Hepatocyte (in vitro differentiated cells): ENCODE results near the gene OR8D1. TPM values are rescaled to one million over a fixed set of nuclear protein-coding genes. Genes with fewer than 3 reads are reported as not detected.

Experiments
- DNase-seq: peaks from one replicate; pipeline ENCODE4 v3.0.0-alpha.2; 2016; ENCODE audit warnings: low spot score
- H2AFZ ChIP-seq: fragments of 200-600 bp; sonication (generic); 2 replicates; pipeline ENCODE4 v1.6.0; 2016; ENCODE audit warnings: antibody characterized with exemption, mild to moderate bottlenecking
- H3K27ac ChIP-seq: fragments of 200-600 bp; sonication (generic); 2 replicates; pipeline ENCODE4 v1.5.1; 2016; ENCODE audit warnings: mild to moderate bottlenecking
- H3K27me3 ChIP-seq: fragments of 200-600 bp; sonication (generic); 2 replicates; pipeline ENCODE4 v1.6.1; 2016
- H3K36me3 ChIP-seq: fragments of 200-600 bp; sonication (generic); replicated peaks from 2 replicates; pipeline ENCODE4 v1.5.1; 2016; ENCODE audit warnings: low read depth; ENCODE audit not compliant: insufficient read depth
- H3K4me1 ChIP-seq: fragments of 200-600 bp; sonication (generic); 2 replicates; pipeline ENCODE4 v1.5.1; 2016; ENCODE audit warnings: mild to moderate bottlenecking, moderate library complexity; ENCODE audit not compliant: insufficient read depth
- H3K4me2 ChIP-seq: fragments of 200-600 bp; sonication (generic); 2 replicates; pipeline ENCODE4 v1.6.0; 2016
- H3K4me3 ChIP-seq: fragments of 200-600 bp; sonication (generic); 2 replicates; pipeline ENCODE4 v1.5.1; 2016; ENCODE audit warnings: mild to moderate bottlenecking
- H3K79me2 ChIP-seq: fragments of 200-600 bp; sonication (generic); 2 replicates; pipeline ENCODE4 v1.6.0; 2017; ENCODE audit warnings: mild to moderate bottlenecking
- H3K9me2 ChIP-seq: fragments of 200-600 bp; sonication (generic); replicated peaks from 2 replicates; pipeline ENCODE4 v1.6.0; 2017; ENCODE audit warnings: mild to moderate bottlenecking; ENCODE audit not compliant: insufficient read depth
- H3K9me3 ChIP-seq: fragments of 200-600 bp; sonication (generic); 2 replicates; pipeline ENCODE4 v1.5.1; 2016; ENCODE audit warnings: low read depth, mild to moderate bottlenecking
- H4K20me1 ChIP-seq: fragments of 200-600 bp; sonication (generic); 2 replicates; pipeline ENCODE4 v1.6.0; 2016; ENCODE audit warnings: mild to moderate bottlenecking; ENCODE audit not compliant: insufficient read depth, poor library complexity, severe bottlenecking
- EZH2 ChIP-seq: fragments of 200-600 bp; sonication (generic); IDR thresholded peaks from 2 replicates; pipeline ENCODE4 v1.6.1; 2016; ENCODE audit warnings: antibody characterized with exemption, mild to moderate bottlenecking, borderline replicate concordance
- EZH2phosphoT487 ChIP-seq: fragments of 200-600 bp; sonication (generic); IDR thresholded peaks from one replicate; pipeline ENCODE4 v1.6.1; 2018; ENCODE audit warnings: antibody characterized with exemption, mild to moderate bottlenecking, low read depth, moderate library complexity; ENCODE audit not compliant: unreplicated experiment, severe bottlenecking
- WGBS: methylation state at CpG from one replicate; pipeline ENCODE4 v1.1.6; 2016; ENCODE audit warnings: low lambda C conversion rate; ENCODE audit errors: missing lambda C conversion rate; 5-methylcytosine and 5-hydroxymethylcytosine counted together
- polyA plus RNA-seq: library from polyadenylated mRNA; unstranded; fragments of >200 nt; fragmentation: Nextera tagmentation; extraction: Ambion mirVana; gene quantifications from 2 replicates; pipeline ENCODE4 v1.2.1, GENCODE V29; 2016
- total RNA-seq: library from RNA; depleted of rRNA; stranded (reverse); fragments of >200 nt; gene quantifications from 2 replicates; pipeline ENCODE4 v1.2.3, GENCODE V29; 2014
- TF ChIP-seq, protein P1 (sequence below): fragments of 200-600 bp; sonication (generic); IDR thresholded peaks from 2 replicates; pipeline ENCODE4 v1.5.1; 2016; ENCODE audit warnings: antibody characterized with exemption, mild to moderate bottlenecking; ENCODE audit not compliant: poor library complexity

OR8D1 gene
- total and polyA plus RNA-seq, 2 experiments from 2014 or later = not detected

DNA sequence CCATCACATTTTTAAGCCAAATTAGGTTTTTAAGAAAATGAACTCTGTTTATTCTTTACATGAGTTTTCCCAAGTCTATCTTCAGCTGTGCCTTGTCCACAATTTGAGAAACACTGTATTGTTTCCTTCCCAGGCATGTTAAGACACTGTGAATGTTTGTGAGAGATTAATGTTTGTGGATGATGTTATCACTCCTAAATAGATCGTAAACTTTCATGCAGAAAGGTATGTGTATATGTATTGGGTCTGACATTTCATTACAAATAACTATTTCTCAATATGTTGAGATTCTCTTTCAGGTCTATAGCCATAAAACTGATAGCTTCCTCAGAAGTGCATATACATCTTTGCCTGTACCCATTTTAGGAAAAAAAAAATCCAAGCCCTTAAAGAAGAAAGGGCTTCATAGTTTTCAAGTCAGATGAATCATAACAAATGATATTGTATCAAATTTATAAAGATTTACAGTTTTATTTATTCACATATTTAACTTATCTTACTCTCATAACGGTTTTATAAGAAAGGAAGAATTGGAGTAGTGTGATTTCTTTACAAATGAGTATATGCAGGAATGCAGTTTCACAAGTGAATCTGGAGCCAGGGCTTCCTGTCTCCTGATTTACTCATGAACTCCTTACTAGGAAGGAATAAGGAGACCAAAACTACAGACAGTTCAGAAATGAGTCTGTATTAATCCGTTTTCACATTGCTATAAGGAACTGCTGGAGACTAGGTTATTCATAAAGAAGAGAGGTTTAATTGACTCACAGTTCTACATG, 11.2 kb downstream of the OR8D1 start:
- H3K4me3 ChIP-seq = no peak overlapping the region
- no peak overlapping the region for H3K27ac ChIP-seq
- no peaks in the 10 kb centered on the region for H3K27me3 ChIP-seq
- H2AFZ ChIP-seq = no peak overlapping the region
- no peaks in the 10 kb centered on the region for H3K9me2 ChIP-seq
- H3K9me3 ChIP-seq = no peaks in the 10 kb centered on the region
- no peak for DNase-seq
- H3K79me2 ChIP-seq = no peaks in the 10 kb centered on the region
- WGBS = 58% methylated on average over 3 of the region's 3 CpGs
- H3K36me3 ChIP-seq = no peaks in the 10 kb centered on the region
- H4K20me1 ChIP-seq = no peaks in the 10 kb centered on the region
- no peaks in the 10 kb centered on the region for H3K4me1 ChIP-seq
- H3K4me2 ChIP-seq = no peak overlapping the region
- TF ChIP-seq, protein P1, sequence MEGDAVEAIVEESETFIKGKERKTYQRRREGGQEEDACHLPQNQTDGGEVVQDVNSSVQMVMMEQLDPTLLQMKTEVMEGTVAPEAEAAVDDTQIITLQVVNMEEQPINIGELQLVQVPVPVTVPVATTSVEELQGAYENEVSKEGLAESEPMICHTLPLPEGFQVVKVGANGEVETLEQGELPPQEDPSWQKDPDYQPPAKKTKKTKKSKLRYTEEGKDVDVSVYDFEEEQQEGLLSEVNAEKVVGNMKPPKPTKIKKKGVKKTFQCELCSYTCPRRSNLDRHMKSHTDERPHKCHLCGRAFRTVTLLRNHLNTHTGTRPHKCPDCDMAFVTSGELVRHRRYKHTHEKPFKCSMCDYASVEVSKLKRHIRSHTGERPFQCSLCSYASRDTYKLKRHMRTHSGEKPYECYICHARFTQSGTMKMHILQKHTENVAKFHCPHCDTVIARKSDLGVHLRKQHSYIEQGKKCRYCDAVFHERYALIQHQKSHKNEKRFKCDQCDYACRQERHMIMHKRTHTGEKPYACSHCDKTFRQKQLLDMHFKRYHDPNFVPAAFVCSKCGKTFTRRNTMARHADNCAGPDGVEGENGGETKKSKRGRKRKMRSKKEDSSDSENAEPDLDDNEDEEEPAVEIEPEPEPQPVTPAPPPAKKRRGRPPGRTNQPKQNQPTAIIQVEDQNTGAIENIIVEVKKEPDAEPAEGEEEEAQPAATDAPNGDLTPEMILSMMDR = no peak
- TF ChIP-seq EZH2 = no peak

DNA sequence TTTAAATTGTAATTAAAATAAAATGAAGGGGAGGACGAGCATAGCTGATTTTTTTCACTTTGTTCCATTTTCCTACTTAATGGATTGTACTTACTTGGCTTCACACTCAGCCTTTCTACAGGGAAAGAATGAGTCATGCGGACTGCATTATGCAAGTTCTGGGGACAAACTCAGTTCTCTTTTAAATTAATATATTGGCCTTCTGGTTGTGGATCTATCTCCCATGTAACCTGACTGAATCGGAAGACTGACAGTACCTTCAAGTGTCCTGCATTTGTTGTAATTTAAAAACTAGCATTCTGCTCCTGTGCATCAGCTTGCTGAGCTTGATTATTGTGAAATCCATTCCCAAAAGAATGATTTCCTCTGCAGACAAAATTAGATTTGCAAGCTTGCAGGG, 12.2 kb downstream of the OR8D1 start:
- Histone ChIP-seq H2AFZ (no peak overlapping the region), H3K4me2 (no peak overlapping the region), H3K9me3 (no peaks in the 10 kb centered on the region), H3K27ac (no peak overlapping the region), H4K20me1 (no peaks in the 10 kb centered on the region), H3K36me3 (no peaks in the 10 kb centered on the region), H3K4me3 (no peak overlapping the region), H3K27me3 (no peaks in the 10 kb centered on the region), H3K9me2 (no peaks in the 10 kb centered on the region), H3K79me2 (no peaks in the 10 kb centered on the region), H3K4me1 (no peaks in the 10 kb centered on the region)
- no peak for DNase-seq
- whole genome bisulfite sequencing = 86% methylated on average over 3 of the region's 3 CpGs
- TF ChIP-seq EZH2phosphoT487 = no peak
- TF ChIP-seq EZH2 = no peak
- TF ChIP-seq, protein P1 = no peak

DNA sequence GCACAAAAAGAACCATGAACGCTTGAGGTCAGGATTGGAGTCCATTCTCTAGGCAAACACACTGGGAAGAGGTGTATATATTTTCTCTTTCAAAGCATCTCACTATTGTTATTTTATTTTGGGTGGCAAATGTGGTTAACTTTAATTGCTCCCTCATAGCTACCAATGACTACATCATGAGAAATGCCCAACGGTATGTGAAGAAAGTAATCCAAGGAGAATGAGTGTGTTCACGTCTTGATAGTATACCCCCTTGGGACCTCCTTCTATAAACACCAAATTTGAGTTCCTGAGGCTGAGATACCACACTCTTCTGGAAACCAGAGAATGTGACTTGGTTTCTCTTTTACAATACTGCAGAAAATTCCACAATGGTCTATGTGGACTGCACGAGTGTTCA, 15.8 kb downstream of the OR8D1 start:
- Histone ChIP-seq H3K36me3 (no peaks in the 10 kb centered on the region), H3K9me2 (no peaks in the 10 kb centered on the region), H3K4me3 (no peak overlapping the region), H3K4me1 (no peaks in the 10 kb centered on the region), H4K20me1 (no peaks in the 10 kb centered on the region), H3K27ac (no peak overlapping the region), H3K27me3 (no peaks in the 10 kb centered on the region), H3K9me3 (no peaks in the 10 kb centered on the region), H2AFZ (no peak overlapping the region), H3K4me2 (no peak overlapping the region), H3K79me2 (no peaks in the 10 kb centered on the region)
- WGBS = 89% methylated on average over 4 of the region's 4 CpGs
- no peak for DNase-seq
- TF ChIP-seq EZH2phosphoT487 (no peak), EZH2 (no peak)
- TF ChIP-seq, protein P1 = no peak
